ENCODE data around the gene PRSS21. TPM values are rescaled to one million over a fixed set of nuclear protein-coding genes. Genes with fewer than 3 reads are reported as not detected.
A peak's percentile ranks its signal among the peaks of the same experiment; 100 is the strongest.

PRSS21 gene
- total RNA-seq, 4 donors from 2014 or later = 1.6 to 1.9 TPM; not detected in 2

DNA sequence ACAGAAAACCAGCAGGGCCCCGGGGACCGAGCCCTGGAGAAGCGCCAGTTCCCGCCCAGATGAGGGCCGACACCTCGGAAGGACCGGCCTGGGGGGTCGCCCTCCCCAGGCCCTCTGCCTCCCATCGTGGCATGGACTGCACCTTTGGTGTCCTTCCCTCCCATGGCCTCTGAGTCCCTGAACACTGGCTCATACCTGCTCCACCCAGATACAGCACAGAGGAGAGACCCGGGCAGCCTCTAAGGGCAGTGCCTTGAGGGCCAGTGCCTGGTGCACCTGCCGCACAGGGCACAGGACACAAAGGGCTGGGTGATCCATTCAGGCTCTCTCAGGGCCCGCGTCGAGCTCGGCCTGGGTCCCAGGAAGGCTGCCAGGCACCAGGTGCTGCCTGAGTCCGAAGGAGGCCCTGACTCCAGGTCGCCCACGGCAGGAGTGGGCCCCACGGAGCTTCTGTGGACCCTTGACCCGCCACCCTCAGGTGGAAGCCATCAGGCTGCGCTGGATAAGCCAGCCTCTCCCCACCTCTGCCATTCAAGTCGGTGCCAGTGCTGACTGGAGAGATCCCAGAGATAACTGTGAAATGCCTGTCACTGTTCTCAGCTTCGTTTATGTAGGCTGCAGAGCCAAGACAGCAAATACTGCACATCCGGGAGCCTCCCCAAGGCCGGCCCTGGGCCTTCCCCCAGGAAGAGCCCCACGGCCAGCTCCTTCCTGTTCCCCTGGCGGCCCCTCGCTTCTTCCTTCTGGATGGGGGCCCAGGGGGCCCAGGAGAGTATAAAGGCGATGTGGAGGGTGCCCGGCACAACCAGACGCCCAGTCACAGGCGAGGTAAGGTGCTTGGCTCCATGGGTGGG, 12.7 kb downstream of the PRSS21 start, which contains the start of gene ZG16B:
Gene ZG16B (plus strand): TSS at position 803 of the 854 bp plus-strand sequence. CDS start 139 bp downstream, outside the sequence.
- no peaks in the 10 kb centered on the region for H3K36me3 ChIP-seq
- peaks cover 0 to 15% (median 9%) of the 10 kb centered on the region in 4 donors for H3K4me1 ChIP-seq
- peaks cover 8% of the 10 kb centered on the region for H3K27me3 ChIP-seq
- TF ChIP-seq EP300 (IDR thresholded peaks at IDR 0.05; ENCODE audit: low read depth) (no peak), POLR2AphosphoS5 (IDR thresholded peaks at IDR 0.05) (no peak), POLR2A (IDR thresholded peaks at IDR 0.05) (no peak)
- TF ChIP-seq, protein P1, sequence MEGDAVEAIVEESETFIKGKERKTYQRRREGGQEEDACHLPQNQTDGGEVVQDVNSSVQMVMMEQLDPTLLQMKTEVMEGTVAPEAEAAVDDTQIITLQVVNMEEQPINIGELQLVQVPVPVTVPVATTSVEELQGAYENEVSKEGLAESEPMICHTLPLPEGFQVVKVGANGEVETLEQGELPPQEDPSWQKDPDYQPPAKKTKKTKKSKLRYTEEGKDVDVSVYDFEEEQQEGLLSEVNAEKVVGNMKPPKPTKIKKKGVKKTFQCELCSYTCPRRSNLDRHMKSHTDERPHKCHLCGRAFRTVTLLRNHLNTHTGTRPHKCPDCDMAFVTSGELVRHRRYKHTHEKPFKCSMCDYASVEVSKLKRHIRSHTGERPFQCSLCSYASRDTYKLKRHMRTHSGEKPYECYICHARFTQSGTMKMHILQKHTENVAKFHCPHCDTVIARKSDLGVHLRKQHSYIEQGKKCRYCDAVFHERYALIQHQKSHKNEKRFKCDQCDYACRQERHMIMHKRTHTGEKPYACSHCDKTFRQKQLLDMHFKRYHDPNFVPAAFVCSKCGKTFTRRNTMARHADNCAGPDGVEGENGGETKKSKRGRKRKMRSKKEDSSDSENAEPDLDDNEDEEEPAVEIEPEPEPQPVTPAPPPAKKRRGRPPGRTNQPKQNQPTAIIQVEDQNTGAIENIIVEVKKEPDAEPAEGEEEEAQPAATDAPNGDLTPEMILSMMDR (IDR thresholded peaks at IDR 0.05) = no peak
- in situ Hi-C loops (cut with MboI; ENCODE audit: low pct_ligation_motif_present in 1 of 4, low pct_unique_long_range_greater_than_20kb in 1 of 4, low sequenced_read_pairs in 3 of 4) (no loop called here), intact Hi-C loops (cut with DNase I; ENCODE audit: low total_unique reads) (no loop called here)
- H3K4me3 ChIP-seq = no peak within 1 kb of the TSS
- 50% methylated on average over 21 of the region's 32 CpGs; no CpG with 5 or more reads in 1 of the 2 donors for WGBS, 2 donors (ENCODE audit: low coverage in 1 of 2)
- H3K27ac ChIP-seq = peak within 1 kb of the TSS in 3 of 4 donors; percentile 41 to 78 (median 75)
- H3K9me3 ChIP-seq = no peaks in the 10 kb centered on the region
- peak; percentile 65 for DNase-seq

- Histone ChIP-seq H3K4me1 (peaks cover 0 to 15% (median 9%) of the 10 kb centered on the region in 4 donors), H3K36me3 (no peaks in the 10 kb centered on the region), H3K27ac (peak overlapping the region in 3 of 4 donors; percentile 41 to 78 (median 75)), H3K4me3 (no peak overlapping the region), H3K27me3 (peaks cover 8% of the 10 kb centered on the region), H3K9me3 (no peaks in the 10 kb centered on the region)
- in situ Hi-C loops (cut with MboI; ENCODE audit: low pct_ligation_motif_present in 1 of 4, low pct_unique_long_range_greater_than_20kb in 1 of 4, low sequenced_read_pairs in 3 of 4) (no loop called here), intact Hi-C loops (cut with DNase I; ENCODE audit: low total_unique reads) (no loop called here)
- TF ChIP-seq, protein P1 (IDR thresholded peaks at IDR 0.05) = no peak
- TF ChIP-seq POLR2A (IDR thresholded peaks at IDR 0.05) = no peak
- TF ChIP-seq POLR2AphosphoS5 (IDR thresholded peaks at IDR 0.05) = no peak
- no peak for TF ChIP-seq EP300 (IDR thresholded peaks at IDR 0.05; ENCODE audit: low read depth)
- no peak for DNase-seq
- WGBS, 2 donors (ENCODE audit: low coverage in 1 of 2) = 56% methylated on average over 4 of the region's 5 CpGs; no CpG with 5 or more reads in 1 of the 2 donors
Observed at GRCh38 chr16:2830355-2830695, 13.3 kb downstream of the PRSS21 start.

DNA sequence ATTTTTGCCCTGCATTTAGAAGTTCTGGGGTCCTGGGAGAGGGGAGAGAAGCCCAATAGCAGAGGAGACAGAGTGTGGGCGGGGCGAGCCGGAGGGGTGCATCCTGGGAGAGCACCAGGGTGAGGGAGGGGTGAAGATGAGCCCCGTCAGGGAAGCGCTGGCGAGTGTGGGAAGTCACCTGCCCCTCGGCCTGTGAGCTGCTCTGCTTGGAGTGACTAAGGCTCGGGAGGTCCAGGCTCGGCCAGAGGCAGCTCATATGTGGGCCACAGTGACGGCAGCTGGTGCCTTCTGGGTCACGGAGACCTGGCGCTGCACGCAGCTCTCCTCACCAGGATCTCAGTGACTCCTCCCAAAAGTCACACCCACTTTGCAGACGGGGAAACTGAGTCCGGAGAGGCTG, 14.2 kb downstream of the PRSS21 start:
- H3K27ac ChIP-seq = no peak overlapping the region
- TF ChIP-seq POLR2A (IDR thresholded peaks at IDR 0.05) = no peak
- TF ChIP-seq, protein P1 (IDR thresholded peaks at IDR 0.05) = no peak
- no peak for TF ChIP-seq EP300 (IDR thresholded peaks at IDR 0.05; ENCODE audit: low read depth)
- TF ChIP-seq POLR2AphosphoS5 (IDR thresholded peaks at IDR 0.05) = no peak
- peaks cover 0 to 20% (median 11%) of the 10 kb centered on the region in 4 donors for H3K4me1 ChIP-seq
- no peak for DNase-seq
- H3K27me3 ChIP-seq = peaks cover 11% of the 10 kb centered on the region
- H3K4me3 ChIP-seq = no peak overlapping the region
- 78 to 88% methylated on average over 8 to 15 of the region's 15 CpGs for WGBS, 2 donors (ENCODE audit: low coverage in 1 of 2)
- no peaks in the 10 kb centered on the region for H3K9me3 ChIP-seq
- in situ Hi-C loops (cut with MboI; ENCODE audit: low pct_ligation_motif_present in 1 of 4, low pct_unique_long_range_greater_than_20kb in 1 of 4, low sequenced_read_pairs in 3 of 4) = no loop called here
- no peaks in the 10 kb centered on the region for H3K36me3 ChIP-seq
- intact Hi-C loops (cut with DNase I; ENCODE audit: low total_unique reads) = no loop called here

DNA sequence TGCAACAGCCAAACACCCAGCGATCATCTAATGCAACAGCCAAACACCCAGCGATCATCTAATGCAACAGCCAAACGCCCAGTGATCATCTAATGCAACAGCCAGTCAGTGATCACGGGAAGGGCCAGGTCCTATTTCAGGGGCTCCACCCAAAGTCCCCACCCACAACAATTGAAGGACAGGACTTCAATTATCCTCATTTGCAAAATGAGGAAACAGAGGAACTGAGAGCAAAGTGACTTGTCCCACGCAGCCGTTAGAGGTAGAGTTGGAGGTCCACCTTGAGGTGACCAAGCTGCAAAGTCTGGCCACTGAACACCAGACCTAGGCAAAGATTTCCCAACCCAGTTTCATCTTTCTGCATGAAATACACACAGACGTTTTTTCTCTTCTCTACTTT, 16.7 kb downstream of the PRSS21 start:
- in situ Hi-C loops (cut with MboI; ENCODE audit: low pct_ligation_motif_present in 1 of 4, low pct_unique_long_range_greater_than_20kb in 1 of 4, low sequenced_read_pairs in 3 of 4) (no loop called here), intact Hi-C loops (cut with DNase I; ENCODE audit: low total_unique reads) (no loop called here)
- H3K27me3 ChIP-seq = peaks cover 16% of the 10 kb centered on the region
- 77 to 86% methylated on average over 3 to 7 of the region's 7 CpGs for WGBS, 2 donors (ENCODE audit: low coverage in 1 of 2)
- no peak overlapping the region for H3K4me3 ChIP-seq
- no peaks in the 10 kb centered on the region for H3K36me3 ChIP-seq
- peaks cover 0 to 20% (median 11%) of the 10 kb centered on the region in 4 donors for H3K4me1 ChIP-seq
- H3K27ac ChIP-seq = no peak overlapping the region
- no peaks in the 10 kb centered on the region for H3K9me3 ChIP-seq
- DNase-seq = no peak
- TF ChIP-seq POLR2A (IDR thresholded peaks at IDR 0.05) = no peak
- TF ChIP-seq POLR2AphosphoS5 (IDR thresholded peaks at IDR 0.05) = no peak
- TF ChIP-seq EP300 (IDR thresholded peaks at IDR 0.05; ENCODE audit: low read depth) = no peak
- TF ChIP-seq, protein P1 (IDR thresholded peaks at IDR 0.05) = no peak
